BJ (cell line): ENCODE data around the gene MCUB. TPM values are rescaled to one million over a fixed set of nuclear protein-coding genes. Genes with fewer than 3 reads are reported as not detected.

Source experiments
- CTCF ChIA-PET: fragments of 350-600 bp; formaldehyde crosslinking; extraction: SDS; loops from one replicate; lab custom pipeline; 2021; ENCODE audit warnings: antibody characterized with exemption, inconsistent platforms; lab: Yijun Ruan, JAX
- POLR2A ChIA-PET: fragments of 300-600 bp; sonication (Branson Sonifier 250); formaldehyde crosslinking; extraction: SDS; loops from one replicate; lab custom pipeline; 2021; ENCODE audit warnings: antibody characterized with exemption; lab: Charles Lee
- DNase-seq: peaks from one replicate; pipeline ENCODE4 v3.0.0-alpha.2; 2011; ENCODE audit warnings: low read depth
- H3K27me3 ChIP-seq: 2 replicates; pipeline ENCODE4 v1.6.0; 2011; ENCODE audit warnings: low read length; ENCODE audit not compliant: control insufficient read depth, insufficient read depth
- H3K36me3 ChIP-seq: 2 replicates; pipeline ENCODE4 v1.5.1; 2011; ENCODE audit warnings: low read length; ENCODE audit not compliant: control insufficient read depth, insufficient read depth
- H3K4me3 ChIP-seq: 2 replicates; pipeline ENCODE4 v1.5.1; 2011; ENCODE audit warnings: low read depth, mild to moderate bottlenecking, control low read depth, low read length
- CTCF ChIP-seq: IDR thresholded peaks from 2 replicates; pipeline ENCODE4 v1.5.1; 2011; ENCODE audit warnings: low read depth, mild to moderate bottlenecking, control low read depth, inconsistent platforms, low read length, moderate library complexity; ENCODE audit not compliant: insufficient read depth
- polyA plus RNA-seq: library from polyadenylated mRNA; depleted of rRNA; stranded (reverse); fragments of >200 nt; gene quantifications from 2 replicates; pipeline ENCODE4 v1.2.3, GENCODE V29; 2011

The MCUB gene
- polyA plus RNA-seq, 1 experiment, result 25.4 TPM

- TF ChIP-seq CTCF, result no peak
- ChIA-PET CTCF (interaction anchor here (1.0 to 1.5 kb wide), 2 partner anchors 9 to 14 kb away, joined by 3 to 5 read pairs; no protein-coding TSS in a partner anchor), POLR2A (no interaction called here)
- no peak for DNase-seq
- H3K36me3 ChIP-seq, result peaks cover 7% of the 10 kb centered on the region
- no peak overlapping the region for H3K4me3 ChIP-seq
- H3K27me3 ChIP-seq, result no peaks in the 10 kb centered on the region
These were observed 14.6 kb upstream of the MCUB start for GRCh38 chr4:109545401-109545800.

GRCh38 chr4:109547394-109547793 is 12.7 kb upstream of the MCUB start:
- no peak overlapping the region for H3K4me3 ChIP-seq
- no peak for TF ChIP-seq CTCF
- ChIA-PET POLR2A (interaction anchor here (0.6 kb wide), 1 partner anchor 25 kb away, joined by 9 read pairs; no protein-coding TSS in a partner anchor), CTCF (interaction anchor here (1.9 kb wide), 1 partner anchor 13 kb away, joined by 8 read pairs; the partner anchor contains the start of gene MCUB)
- DNase-seq, result no peak
- no peaks in the 10 kb centered on the region for H3K27me3 ChIP-seq
- peaks cover 6% of the 10 kb centered on the region for H3K36me3 ChIP-seq

GRCh38 chr4:109548655-109549054 is 11.4 kb upstream of the MCUB start:
- Histone ChIP-seq H3K4me3 (no peak overlapping the region), H3K27me3 (no peaks in the 10 kb centered on the region), H3K36me3 (peaks cover 3% of the 10 kb centered on the region)
- no peak for DNase-seq
- ChIA-PET POLR2A (no interaction called here), CTCF (no interaction called here)
- no peak for TF ChIP-seq CTCF

GRCh38 chr4:109552237-109552636 is 7.8 kb upstream of the MCUB start:
- CTCF ChIA-PET, result interaction anchor here (0.9 kb wide), 1 partner anchor 53 kb away, joined by 3 read pairs; no protein-coding TSS in a partner anchor

GRCh38 chr4:109553130-109553529 is 6.9 kb upstream of the MCUB start:
- TF ChIP-seq CTCF, result no peak
- CTCF ChIA-PET, result no interaction called here
- Histone ChIP-seq H3K4me3 (no peak overlapping the region), H3K36me3 (no peaks in the 10 kb centered on the region), H3K27me3 (no peaks in the 10 kb centered on the region)
- POLR2A ChIA-PET, result no interaction called here
- no peak for DNase-seq

More at GRCh38 chr4:109552237-109552636, 7.8 kb upstream of the MCUB start:
- no peak overlapping the region for H3K4me3 ChIP-seq
- POLR2A ChIA-PET, result no interaction called here
- H3K27me3 ChIP-seq, result no peaks in the 10 kb centered on the region
- no peak for TF ChIP-seq CTCF
- no peaks in the 10 kb centered on the region for H3K36me3 ChIP-seq
- no peak for DNase-seq
